HCEC 1CT (cell line): ENCODE measurements around the gene ESYT1.

Source experiments
- DNase-seq: peaks from one replicate; pipeline ENCODE4 v3.0.0-alpha.2; 2017

The ESYT1 gene

DNA sequence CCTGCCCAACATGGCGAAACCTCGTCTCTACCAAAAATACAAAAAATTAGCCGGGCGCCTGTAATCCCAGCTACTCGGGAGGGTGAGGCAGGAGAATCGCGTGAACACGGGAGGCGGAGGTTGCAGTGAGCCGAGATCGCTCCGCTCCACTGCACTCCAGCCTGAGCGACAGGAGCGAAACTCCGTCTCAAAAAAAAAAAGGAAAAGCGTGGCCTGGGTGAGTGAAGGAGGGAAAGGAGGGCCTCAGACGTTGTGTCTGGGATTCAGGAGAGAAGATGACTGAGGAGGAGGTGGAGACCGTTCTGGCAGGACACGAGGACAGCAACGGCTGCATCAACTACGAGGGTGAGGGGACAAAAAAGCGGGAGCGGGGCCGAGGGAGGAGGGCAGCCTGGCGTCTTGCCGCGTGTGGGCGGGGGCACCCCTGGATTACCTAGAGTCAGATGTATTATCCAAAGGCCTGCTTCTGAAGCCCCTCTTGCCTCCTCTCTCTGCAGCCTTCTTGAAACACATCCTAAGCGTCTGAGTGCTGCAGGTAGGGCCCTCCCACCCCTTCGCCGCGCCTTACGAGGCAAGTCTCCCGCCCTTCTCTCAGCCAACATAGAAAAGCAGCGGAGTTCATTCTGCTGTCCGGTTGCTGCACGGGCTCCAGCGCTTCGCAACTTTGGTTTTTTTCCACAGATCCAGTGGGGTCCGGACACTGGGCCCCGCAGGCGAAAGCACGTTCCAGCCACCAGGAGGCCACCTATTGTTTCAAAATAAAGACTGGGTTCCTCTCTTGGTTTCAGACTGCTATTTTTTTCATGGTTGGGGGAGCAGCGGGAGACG is 29.3 kb downstream of the ESYT1 start:
- peak; percentile 90 for DNase-seq

DNA sequence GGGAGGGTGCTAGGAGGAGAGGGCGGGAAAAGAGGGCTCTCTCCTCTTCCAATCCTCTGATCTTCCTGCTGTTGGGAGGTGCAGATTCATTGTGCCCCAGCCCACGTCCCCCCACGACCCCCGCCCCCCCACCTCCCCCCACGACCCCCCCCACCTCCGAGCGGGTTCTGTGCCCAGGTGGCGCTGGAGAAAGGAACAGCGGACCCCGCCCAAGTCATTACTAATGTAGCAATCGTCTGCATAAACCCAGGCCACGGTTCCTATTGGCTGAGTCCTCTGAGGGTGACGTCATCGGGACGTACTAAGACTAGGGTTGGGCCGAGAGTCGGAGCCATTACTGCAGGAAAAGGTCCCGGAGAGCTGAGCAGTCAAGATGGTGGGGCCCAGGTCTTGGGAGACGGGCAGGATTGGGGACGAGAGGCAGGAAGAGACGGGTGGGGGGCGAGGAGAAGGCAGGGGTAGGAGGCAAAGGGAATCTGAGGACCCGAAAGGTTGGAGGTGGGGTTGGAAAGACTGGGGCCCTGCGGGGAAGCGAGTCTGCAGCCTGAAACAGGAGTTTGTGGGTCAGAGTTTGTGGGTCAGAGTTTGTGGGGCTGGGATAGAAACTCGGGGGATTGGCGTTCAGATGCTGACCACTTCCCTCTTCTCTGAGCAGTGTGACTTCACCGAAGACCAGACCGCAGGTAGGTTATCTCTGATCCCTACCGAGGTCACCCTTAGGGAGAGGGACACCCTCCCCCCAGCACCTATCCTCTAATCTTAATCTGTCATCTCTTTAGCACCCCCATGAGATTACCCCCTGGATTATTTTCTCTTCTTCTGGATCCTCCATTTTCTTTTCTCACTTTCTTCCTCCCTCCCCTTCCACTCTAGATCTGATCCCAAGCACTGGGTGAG is 30.2 kb downstream of the ESYT1 start, which contains the start of gene MYL6:
Gene MYL6 (plus strand): TSS at position 331 of the 897 bp plus-strand sequence. CDS start 43 bp downstream, at position 374.
- DNase-seq: peak; percentile 98

DNA sequence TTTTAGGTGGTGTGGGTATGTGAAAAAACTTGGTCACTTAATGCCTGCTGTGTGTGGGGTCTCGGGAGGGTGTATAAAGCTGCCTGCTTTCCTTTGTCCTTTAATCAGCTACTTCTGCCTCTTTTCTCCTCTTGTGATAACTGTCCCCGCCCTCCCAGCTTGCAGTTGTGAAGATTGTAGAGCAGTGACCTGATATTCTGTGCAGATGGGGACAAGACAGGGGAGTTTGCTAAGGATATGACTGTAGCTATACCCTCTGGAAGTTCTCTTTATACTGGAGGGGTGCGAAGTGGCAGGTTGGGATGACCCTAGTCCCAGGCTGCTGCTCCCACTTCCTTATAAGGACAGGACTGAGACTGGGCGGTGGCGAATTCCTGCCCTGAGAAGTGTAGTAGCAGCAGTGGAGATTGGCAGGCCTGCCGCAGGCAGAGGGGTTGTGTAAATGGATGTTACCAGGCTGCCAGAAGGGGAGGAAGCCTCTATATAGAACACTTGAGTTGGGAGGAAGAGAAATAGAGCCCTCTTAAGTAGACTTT is 30.9 kb downstream of the ESYT1 start:
- peak; percentile 68 for DNase-seq

DNA sequence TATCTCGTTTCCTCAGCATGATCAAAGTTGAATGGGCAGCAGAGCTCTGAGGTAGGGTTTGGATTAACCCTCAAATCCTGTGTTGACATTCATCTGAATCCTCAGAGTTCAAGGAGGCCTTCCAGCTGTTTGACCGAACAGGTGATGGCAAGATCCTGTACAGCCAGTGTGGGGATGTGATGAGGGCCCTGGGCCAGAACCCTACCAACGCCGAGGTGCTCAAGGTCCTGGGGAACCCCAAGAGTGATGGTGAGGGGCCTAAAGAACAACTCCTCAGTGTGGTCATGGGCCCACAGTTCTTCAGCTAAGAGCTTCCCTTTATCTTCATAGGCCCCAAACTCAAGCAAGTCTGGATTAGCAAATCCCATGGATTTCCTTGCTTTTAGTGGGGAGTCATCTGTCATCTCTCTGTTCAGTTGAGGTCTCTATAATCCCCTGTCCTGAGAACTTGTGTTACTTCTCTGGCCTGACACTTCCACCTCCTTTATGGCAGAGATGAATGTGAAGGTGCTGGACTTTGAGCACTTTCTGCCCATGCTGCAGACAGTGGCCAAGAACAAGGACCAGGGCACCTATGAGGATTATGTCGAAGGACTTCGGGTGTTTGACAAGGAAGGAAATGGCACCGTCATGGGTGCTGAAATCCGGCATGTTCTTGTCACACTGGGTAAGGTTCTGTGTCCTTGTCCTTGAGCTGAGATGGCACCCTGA is 31.6 kb downstream of the ESYT1 start:
- DNase-seq: no peak

DNA sequence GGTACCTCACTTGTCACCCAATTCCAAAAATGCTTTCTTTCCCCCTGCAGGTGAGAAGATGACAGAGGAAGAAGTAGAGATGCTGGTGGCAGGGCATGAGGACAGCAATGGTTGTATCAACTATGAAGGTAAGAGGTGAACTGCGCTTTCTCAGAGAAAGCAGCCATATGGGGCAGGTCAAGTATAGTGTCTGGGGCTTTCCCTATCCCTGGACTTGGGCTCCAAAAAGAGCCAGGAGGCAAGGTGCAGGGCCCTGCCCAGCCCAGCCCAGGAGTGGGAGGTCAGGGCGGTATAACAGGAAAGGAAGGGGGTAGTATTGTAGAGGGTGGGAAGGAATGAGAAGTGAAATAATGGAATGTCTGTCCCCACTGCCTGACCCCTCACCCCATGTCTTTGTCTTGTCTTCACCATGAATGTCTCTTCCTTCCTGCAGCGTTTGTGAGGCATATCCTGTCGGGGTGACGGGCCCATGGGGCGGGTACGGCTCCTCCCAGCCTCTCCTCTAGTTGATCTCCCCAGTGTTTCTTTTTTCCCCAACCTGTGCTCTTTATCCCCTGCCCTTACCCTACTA is 32.2 kb downstream of the ESYT1 start:
- DNase-seq: peak; percentile 60

DNA sequence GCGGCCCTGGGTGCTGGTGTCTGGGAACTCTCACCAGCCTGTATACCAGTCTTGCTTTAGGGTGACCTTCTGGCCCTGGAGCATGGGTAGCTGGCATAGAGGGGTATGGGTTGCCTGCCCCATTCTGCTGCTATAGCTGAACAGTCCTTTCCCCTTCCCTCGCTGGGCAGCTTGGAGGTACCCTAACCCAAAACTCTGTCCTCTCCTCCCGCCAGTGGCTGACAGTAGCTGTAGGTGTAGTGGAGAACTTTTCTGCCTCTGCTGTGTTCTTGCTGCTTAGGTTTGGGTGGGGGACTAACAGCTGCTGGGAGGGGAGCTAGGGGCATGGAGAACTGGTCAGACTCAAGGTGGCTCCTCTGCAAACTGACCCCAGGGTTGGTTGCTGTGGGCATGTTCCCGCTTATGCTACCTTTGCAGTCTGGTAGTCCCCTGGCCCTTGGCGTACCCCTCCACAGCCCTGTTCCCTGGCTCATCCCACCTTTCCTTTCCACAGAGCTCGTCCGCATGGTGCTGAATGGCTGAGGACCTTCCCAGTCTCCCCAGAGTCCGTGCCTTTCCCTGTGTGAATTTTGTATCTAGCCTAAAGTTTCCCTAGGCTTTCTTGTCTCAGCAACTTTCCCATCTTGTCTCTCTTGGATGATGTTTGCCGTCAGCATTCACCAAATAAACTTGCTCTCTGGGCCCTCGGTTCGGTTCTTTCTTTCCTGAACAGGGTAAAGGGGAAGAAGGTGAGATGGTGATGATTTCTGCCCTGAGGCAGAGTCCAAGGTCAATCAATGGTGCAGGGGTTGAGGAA is 33.0 kb downstream of the ESYT1 start:
- no peak for DNase-seq

DNA sequence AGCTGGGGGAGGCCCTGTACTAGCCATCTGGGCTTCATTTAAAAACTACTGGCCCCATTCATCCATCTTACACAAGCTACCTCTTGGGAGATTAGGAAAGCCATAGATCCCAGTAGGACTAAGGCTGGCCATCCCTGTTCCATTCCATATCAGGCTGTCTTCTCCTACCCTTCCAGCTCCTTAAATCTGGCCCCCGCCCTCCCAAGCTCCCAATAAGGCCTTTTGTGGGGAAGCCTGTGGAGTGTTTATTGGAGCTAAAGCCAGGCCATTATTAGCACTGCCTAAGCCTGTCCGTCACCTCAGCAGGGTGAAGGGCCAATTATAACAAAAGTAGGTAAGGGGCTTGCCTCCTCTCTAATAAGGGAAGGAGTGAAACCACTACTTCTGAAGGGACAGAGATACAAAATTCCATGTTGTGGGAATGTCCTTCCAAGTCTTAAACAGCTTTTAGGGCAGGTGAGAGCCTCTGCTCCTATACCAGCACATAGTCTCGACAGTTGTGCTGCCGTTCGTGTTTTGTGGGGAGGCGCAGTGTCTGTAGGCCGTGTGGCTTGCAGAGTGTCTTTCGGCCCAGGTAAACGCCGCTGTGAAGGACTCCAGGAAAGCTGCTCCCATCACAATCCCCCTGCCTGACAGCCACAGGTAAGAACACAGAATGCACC is 33.8 kb downstream of the ESYT1 start:
- DNase-seq: no peak

DNA sequence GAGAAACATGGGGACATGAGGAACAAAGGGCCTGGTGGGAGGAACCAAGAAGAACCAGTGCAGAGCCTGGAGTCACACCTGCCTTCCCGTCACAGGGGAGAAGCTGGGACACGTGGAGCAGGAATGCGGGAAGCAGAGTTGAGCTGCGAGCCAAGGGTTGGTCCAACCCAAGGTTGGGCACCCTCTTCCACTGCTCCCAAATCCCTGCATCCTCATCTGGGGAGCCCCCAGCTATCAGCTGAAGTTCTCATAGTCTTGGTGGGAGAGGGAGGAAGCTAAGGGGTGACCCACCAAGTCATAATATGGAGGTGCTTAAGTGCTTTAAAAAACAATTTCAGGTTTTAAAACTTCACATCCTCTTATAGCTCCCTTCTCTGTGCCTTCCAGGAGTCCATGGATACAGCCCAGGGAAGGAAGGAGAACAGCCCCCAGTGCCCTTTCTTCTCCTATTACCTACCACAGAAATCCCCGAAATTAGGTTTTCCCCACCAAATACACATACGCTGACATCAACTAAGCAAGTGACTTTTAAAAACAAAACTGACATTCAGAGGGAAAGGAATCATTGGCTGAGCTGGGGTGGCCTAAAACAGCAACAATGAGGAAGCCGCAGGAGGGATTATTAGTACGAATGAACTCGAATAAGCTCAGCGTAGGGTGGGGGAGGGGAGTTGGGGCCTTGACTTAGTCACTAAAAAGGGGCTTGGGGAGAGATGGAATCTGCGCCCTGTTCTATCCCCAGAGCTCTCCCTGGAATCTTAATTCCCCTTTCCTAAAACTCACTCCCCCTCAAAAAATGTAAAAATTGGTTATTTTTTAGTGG is 34.6 kb downstream of the ESYT1 start:
- no peak for DNase-seq

DNA sequence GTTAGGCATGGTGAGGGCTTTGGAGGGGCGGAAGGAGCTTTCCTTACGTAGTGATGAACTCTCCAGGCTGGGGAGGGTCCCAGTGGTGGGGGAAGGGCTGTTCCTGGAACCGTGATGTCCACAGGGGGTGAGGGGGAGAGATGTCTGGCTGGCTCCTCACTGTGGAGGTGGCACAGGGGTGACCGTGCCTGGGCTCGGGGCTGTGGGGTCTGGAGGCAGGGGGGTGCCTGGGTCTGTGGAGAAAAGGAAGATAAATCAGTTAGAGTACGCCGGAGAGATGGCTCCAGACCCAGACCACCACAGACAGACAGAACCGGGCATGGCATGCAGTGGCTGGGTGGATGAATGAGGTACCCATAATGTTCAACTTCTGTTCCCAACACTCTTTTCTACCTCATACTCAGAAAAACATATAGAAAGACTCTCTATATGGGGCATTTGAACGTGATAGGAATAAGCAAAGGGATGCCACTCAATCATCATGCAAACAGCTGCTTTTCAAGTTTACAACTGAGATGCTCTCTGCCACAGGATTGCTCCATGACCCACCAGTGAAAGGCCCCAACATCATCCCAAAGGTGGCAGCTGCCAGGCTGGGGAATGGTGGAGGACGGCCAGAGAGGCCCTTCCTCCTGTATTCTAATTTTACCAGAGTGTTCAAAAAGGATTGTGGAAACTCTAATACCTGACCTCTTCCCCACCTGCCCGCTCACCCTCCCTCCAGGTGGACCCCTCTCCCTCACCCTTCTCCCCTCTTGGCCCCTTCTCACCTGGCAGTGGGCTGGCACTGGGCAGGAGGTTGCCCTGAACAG is 35.7 kb downstream of the ESYT1 start:
- DNase-seq: peak; percentile 13

DNA sequence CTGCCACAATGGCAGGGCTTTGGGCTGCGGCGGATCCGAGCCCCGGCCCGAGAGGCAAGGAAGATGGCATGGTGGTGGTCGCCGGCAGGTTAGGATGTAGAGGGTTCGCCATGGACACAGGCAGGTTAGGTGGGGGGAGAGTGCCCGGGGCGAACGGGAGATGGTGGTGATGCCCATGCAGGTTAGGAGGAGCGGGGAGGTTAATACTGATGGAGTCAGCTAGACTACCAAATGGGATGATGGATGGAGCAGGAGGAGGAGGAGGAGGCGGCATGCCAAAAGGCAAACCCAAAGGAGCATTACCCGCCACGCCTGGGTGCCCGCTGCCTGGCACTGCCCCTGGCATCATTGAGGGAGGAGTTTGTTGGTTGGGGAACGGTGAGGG is 36.3 kb downstream of the ESYT1 start:
- DNase-seq: peak; percentile 11

DNA sequence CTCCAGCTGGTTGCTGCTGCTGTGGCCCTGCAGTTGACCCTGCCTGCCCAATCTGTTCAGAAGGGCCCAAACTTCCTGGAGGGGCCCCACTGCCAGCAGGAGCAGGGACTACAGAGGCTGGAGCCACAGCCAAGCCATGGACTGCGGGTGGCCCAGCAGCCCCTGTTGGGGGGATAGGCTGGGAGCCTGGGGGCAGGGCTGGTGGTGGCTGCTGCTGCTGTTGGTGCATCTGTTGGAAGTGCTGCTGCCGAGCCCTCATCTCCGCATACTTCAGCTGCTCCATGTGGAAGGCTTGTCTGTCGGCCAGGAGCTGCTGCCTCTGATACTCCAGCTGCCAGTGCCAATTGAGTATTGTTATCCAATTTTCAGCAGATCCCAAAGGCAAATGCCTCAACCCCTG is 37.3 kb downstream of the ESYT1 start:
- DNase-seq: no peak

DNA sequence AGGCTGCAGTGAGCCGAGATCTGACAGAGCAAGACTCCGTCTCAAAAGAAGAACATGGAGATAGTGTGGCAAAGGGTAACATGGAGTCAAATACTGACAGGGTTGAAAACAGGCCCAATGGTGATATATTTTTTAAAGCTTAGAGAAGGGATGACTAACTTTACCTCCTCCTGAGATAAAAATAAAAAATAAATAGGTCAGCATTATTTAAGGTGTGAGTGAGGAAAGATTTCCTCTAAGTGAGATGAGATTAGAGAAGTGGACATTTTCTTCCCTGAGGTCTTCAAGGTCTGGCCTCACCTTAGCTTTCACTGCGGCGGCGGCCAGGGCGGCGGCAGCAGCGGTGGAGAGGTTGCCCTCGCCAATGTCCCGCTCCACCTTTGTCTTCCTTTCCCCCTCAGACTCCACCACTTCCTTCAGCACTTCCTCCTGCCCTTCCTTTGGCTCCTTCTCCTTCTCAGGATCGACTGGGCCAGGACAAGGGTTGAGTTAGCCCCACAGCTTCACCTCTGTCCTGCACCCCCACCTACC is 41.2 kb downstream of the ESYT1 start:
- no peak for DNase-seq

DNA sequence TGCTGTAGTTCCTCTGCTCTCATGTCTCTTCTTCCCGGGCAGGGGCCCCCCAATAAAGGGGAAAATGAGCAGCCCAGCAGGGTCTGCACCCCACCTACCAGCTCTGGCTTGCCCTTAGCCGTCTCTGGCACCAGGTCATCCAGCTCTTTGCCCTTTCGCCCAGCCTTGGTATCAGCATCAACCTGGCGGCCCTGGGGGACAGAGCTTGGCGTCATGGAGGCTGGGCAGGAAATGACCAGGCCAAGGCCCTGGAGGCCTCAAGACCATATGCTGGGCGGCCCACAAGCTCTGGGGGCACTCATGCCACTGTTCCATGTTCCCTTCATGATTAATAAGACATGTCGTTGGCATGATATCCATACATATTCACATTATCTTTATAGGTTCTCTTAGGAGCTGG is 44.8 kb downstream of the ESYT1 start:
- no peak for DNase-seq

DNA sequence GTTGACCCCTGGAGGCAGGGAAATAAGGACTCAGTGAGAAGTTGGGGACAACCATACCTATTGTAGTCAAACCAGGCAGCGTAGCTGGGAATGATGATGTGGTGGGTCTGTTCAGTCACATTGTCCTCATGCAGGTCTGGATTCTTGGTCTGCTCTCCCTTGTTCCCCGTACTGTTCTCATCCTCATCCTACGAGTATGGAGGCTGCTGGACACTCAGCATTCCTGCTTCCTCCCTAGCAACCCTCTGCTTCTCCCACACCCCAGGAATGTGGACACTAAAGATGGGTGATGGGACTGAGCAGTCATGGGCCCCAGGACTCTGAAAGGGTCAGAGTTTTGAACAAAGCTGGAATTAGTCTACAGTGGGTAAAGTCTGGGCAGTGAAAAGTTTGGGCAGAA is 50.3 kb downstream of the ESYT1 start:
- no peak for DNase-seq

DNA sequence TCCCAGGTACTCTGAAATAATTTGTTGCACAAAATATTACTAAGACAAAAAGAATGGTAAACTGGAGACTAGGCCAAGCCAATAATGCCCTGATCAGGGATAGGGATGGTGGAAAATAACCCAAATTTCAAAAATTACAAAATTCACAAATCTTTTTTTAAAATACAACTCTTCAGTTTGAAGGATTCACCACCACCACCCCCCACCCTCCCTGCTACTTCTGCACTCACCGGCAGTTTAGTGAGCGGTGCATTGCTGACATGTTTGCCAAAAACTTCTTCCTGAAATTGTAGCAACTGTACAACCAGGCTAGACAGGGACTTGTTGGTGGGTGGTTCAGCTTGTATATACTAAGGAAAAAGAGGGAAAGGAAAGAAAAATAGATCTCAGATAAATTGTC is 58.9 kb downstream of the ESYT1 start:
- DNase-seq: no peak

DNA sequence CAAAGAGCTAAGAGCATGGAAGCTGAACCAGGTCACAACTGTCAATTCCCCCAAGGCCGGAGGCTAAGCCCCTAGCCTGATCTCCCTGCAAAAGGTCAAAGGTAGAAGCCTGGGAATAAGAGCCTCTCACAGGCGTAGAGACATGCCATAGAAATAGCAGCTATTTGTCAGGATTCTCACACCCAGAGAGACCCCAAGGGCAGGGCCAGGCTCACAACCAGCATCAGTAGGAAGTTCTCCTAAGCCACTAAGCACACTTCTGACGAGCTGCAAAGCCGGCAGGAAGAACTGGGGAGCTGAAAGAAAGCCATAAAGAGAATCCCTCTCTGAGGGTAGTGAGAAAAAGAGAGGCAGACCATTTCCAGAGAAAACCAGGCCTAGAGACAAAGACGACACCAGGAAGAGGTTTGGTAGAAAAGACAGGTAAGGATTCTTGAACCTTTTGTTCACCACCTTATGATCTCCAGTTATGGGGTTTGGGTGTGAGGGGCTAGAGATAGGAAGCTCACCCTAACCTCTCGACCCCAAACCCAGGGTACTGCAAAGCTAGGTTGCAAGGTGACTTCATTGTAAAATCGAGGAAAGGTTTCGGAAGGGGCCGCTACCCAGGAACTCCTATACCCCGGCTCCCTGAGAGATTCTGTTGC is 60.2 kb downstream of the ESYT1 start:
- DNase-seq: no peak

DNA sequence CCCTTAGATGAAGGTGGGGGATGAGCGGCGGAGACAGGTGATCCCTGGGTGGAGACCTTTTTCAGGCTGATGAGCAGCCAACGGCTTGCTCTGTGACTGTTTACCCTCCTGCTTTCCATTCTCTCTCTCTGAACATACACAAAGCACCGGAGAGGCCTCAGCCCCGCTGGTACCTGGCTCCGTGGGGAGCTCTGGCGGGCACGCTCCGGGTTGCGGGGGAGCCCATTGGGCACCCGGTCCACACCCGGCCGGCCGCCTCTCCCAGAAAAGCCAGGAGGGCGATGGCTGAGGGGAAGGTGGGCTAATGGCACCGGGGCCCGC is 60.7 kb downstream of the ESYT1 start:
- DNase-seq: no peak

DNA sequence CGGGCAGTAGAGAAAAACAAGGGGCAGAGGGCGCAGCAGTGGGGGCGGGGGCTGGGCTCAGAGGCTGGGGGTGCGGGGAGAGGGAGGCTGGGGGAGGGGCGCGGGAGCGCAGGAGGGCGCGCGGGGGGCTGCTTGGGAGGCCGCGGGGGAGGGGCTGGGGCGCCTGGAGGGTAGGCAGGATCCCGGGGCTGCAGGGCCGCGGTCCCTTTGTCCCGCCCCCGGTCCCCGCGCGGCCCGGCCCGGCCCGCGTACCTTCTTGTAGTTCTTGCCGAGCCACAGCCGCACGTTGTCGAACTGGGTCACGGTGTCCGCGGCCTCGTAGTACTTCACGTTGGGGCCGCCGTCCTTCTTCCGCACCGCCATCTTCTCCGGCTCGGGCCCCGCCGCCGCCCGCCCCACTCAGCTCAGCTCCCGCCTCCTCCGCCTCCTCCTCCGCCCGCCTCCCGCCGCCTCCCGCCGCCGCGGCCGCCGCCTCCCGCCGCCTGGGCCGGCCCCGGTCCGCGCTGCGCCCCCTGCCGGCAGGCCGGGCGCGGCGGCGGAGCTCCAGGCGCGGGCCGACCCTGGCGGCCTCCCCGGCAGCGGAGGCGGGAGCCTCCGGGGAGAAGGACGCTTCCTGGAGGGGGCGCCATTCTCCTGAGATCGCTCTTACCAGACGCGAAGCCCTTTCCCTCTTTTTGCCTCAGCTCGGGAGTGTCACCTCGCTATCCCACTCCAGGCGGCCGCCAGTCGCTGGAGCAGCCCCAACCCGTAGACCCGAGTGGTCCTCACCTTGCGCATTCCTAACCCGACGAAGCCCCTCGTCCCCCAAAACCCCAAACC is 61.2 kb downstream of the ESYT1 start, which contains the start of gene SMARCC2:
Gene SMARCC2 (minus strand): TSS at position 385 of the 819 bp plus-strand sequence. CDS start 22 bp downstream, at position 363.
- peak; percentile 85 for DNase-seq
